GM10248 (cell line): ENCODE measurements around the gene SH2D3C.

Experiments used
- CTCF ChIA-PET: fragments of 300-600 bp; sonication (Branson Sonifier 250); formaldehyde crosslinking; extraction: SDS; loops from one replicate; lab custom pipeline; 2021; ENCODE audit warnings: antibody characterized with exemption; lab: Yijun Ruan, JAX
- POLR2A ChIA-PET: fragments of 350-650 bp; sonication (Branson Sonifier 250); formaldehyde crosslinking; extraction: SDS; loops from one replicate; lab custom pipeline; 2020; ENCODE audit warnings: antibody characterized with exemption; lab: Yijun Ruan, JAX
- DNase-seq: peaks from one replicate; pipeline ENCODE4 v3.0.0; 2012; ENCODE audit errors: extremely low spot score
- TF ChIP-seq, protein P1 (sequence below): IDR thresholded peaks from 2 replicates; pipeline ENCODE4 v1.5.1; 2012; ENCODE audit warnings: mild to moderate bottlenecking, low read depth; ENCODE audit errors: extremely low read depth, missing control alignments, control extremely low read depth

The SH2D3C gene

DNA sequence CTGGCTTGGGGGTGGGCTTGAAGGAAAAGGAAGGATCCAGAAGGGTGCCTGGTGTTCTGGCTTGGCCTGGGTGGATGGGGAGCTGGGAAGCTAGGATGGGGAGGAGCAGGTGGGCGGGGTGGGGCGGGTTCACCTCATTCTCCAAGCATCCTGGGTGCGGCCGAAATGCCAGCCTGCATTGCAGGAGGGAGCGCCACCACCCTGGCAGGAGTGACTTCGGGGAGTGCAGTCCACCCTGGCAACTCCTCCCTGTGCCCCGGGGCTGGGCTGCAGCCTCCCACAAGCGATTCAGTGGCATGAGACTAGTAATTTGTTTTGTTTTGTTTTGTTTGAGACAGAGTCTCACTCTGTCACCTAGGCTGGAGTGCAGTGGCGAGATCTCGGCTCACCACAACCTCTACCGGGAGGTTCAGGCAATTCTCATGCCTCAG is 57.1 kb downstream of the SH2D3C start:
- ChIA-PET POLR2A (interaction anchor here (0.6 kb wide), 1 partner anchor 350 kb away, joined by 3 read pairs; no protein-coding TSS in a partner anchor), CTCF (interaction anchor here (0.9 to 1.3 kb wide), 4 partner anchors 10 to 313 kb away, joined by 3 to 4 read pairs (median 4); partner anchors contain the start of gene TOR2A)
- TF ChIP-seq, protein P1, sequence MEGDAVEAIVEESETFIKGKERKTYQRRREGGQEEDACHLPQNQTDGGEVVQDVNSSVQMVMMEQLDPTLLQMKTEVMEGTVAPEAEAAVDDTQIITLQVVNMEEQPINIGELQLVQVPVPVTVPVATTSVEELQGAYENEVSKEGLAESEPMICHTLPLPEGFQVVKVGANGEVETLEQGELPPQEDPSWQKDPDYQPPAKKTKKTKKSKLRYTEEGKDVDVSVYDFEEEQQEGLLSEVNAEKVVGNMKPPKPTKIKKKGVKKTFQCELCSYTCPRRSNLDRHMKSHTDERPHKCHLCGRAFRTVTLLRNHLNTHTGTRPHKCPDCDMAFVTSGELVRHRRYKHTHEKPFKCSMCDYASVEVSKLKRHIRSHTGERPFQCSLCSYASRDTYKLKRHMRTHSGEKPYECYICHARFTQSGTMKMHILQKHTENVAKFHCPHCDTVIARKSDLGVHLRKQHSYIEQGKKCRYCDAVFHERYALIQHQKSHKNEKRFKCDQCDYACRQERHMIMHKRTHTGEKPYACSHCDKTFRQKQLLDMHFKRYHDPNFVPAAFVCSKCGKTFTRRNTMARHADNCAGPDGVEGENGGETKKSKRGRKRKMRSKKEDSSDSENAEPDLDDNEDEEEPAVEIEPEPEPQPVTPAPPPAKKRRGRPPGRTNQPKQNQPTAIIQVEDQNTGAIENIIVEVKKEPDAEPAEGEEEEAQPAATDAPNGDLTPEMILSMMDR = no peak
- DNase-seq = no peak

DNA sequence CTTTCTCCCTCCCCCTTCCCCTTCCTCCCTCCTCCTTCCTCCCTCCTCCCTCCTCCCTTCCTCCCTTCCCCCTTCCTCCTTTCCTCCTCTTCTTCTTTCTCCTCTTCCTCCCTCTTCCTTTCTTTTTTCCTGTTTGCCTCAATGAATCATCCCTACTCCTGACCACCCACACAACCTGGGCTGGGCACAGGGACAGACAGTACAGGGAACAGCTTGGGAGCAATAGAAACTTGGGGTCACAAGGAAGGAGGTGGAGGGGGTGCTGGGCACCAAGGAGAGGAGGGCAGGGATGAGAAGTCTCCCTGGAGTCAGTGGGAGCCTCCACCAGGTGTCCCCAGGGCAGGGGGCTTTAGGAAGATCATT is 57.6 kb downstream of the SH2D3C start:
- CTCF ChIA-PET = interaction anchor here (1.9 to 8.0 kb wide), 2 partner anchors 8 to 13 kb away, joined by 6 to 53 read pairs; partner anchors contain the start of gene TOR2A
- TF ChIP-seq, protein P1 = no peak
- DNase-seq = no peak
- POLR2A ChIA-PET = no interaction called here

DNA sequence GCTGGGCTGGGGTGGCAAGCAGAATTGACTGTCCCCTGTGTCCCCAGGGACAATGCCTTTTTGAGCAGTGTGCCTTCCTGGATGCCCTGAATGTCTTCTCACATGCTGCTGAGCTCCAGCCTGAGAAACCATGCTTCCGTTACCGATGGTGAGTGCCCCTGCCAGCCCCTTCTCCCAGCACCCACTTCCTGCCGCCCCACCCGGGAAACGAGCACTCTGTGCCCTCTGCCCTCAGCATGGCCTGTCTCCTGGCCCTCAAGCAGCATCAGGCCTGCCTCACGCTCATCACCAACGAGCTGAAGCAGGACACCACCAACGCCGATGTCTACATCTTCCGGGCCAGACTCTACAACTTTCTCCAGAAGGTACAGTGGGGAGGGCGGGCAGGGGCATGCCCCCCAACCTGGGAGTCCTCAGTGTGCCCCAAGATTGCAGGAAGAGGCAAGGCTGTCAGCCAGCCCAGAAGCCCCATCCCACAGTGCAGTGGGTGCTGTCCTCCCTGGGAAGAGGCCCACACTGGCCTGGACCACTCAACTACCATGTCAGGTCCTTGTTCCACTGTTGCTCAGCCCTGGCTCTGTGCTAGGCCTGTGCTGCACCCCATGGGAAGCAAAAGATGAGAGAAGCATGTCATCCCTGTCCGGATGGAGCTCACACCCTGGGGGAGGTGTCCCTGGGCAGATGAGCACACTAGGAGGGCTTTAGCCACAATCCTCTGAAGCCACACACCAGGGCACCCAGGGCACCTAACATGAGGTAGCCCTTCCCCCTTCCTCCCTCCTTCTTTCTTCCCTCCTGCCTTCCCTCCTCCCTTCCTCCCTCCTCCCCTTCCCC is 58.2 kb downstream of the SH2D3C start:
- ChIA-PET POLR2A (interaction anchor here (0.5 kb wide), 1 partner anchor 181 kb away, joined by 3 read pairs; no protein-coding TSS in a partner anchor), CTCF (interaction anchor here (1.2 to 8.0 kb wide), 3 partner anchors 9 to 14 kb away, joined by 4 to 53 read pairs (median 6); partner anchors contain the start of gene TOR2A)
- TF ChIP-seq, protein P1 = no peak
- DNase-seq = no peak

DNA sequence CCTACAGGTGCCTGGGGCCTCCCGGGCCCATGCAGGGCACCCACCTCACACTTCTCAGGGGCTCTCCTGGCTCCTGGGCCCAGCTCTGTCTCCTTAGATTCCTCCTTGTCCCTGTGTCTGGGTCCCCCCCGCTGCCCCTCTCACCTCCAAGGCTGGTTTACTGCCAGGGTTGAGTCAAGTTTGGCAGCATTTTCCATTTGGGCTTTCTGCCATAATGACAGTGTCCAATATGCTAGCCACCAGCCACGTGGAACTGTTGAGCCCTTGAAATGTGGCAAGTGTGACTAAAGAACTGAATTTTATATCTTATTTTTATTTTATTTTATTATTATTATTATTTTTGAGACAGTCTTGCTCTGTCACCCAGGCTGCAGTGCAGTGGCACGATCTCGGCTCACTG is 60.7 kb downstream of the SH2D3C start:
- ChIA-PET CTCF (interaction anchor here (1.2 to 8.0 kb wide), 2 partner anchors 16 to 152 kb away, joined by 5 to 53 read pairs; partner anchors contain the start of gene TOR2A), POLR2A (no interaction called here)
- TF ChIP-seq, protein P1 = no peak
- no peak for DNase-seq

DNA sequence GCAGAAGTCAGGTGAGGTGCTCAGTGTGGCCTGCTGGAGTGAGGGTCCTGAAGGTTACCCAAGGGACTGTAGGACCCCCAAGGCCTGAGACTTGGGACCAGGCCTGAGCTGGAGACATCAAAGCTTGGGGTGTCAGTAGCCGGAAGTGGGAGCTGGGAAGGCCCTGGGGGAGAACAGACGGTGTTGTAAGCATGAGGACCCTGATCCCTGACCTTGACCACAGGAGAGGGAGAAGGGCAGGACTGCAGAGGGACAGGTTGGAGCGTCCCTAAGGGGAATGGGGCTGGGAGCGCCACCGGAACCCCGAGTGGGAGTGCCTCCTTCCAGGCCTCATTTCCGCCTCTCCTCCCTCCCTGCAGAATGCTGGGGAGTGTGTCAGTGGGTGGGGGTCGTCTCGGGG is 62.1 kb downstream of the SH2D3C start:
- ChIA-PET POLR2A (interaction anchor here (1.1 kb wide), 1 partner anchor 18 kb away, joined by 4 read pairs; the partner anchor contains the start of gene TOR2A), CTCF (interaction anchor here (1.1 to 8.0 kb wide), 7 partner anchors 9 to 213 kb away, joined by 3 to 53 read pairs (median 5); partner anchors contain the start of genes CFAP157 and TOR2A)
- TF ChIP-seq, protein P1 = no peak
- DNase-seq = no peak
